OCI-M2 (cell line): ENCODE results near the gene RNF39.
A peak's percentile ranks its signal among the peaks of the same experiment; 100 is the strongest.
"Not testable (repeated sequence)": the region's sequence is repeated elsewhere in the genome, so short reads cannot be mapped to it uniquely, and the experiment has no call there.

ENCODE experiments used
- DNase-seq: peaks from one replicate; lab custom pipeline; 2025; ENCODE audit not compliant: unreplicated experiment; lab: John Stamatoyannopoulos, UW

Gene RNF39

GRCh38 chr6:30075094-30075789 is at the start of gene RNF39:
TSS of gene RNF39 (minus strand) at chr6:30075769. CDS start at chr6:30075585, 184 bp downstream.
- DNase-seq, result no peak

- no peak for DNase-seq
Observed at GRCh38 chr6:30122515-30122914, 46.9 kb upstream of the RNF39 start.

GRCh38 chr6:30121446-30122366 is 46.1 kb upstream of the RNF39 start:
- no peak for DNase-seq

- DNase-seq, result not testable (repeated sequence)
Observed at GRCh38 chr6:30118691-30119090, 43.1 kb upstream of the RNF39 start.

- DNase-seq, result no peak
Observed at GRCh38 chr6:30116724-30117123, 41.2 kb upstream of the RNF39 start.

- DNase-seq, result no peak
Observed at GRCh38 chr6:30113841-30114240, 38.3 kb upstream of the RNF39 start.

- no peak for DNase-seq
Observed at GRCh38 chr6:30113003-30113759, 37.6 kb upstream of the RNF39 start, which contains the start of gene TRIM31. TSS of gene TRIM31 (minus strand) at chr6:30113090. CDS start at chr6:30112805, 285 bp downstream.

GRCh38 chr6:30112402-30112994 is 36.9 kb upstream of the RNF39 start:
- no peak for DNase-seq

GRCh38 chr6:30111266-30111856 is 35.8 kb upstream of the RNF39 start:
- no peak for DNase-seq

GRCh38 chr6:30104661-30105060 is 29.1 kb upstream of the RNF39 start:
- DNase-seq, result no peak

GRCh38 chr6:30103872-30104179 is 28.3 kb upstream of the RNF39 start:
- no peak for DNase-seq

- peak; percentile 83 for DNase-seq
Observed at GRCh38 chr6:30102970-30103871, 27.7 kb upstream of the RNF39 start.

- DNase-seq, result no peak
Observed at GRCh38 chr6:30102414-30102969, 26.9 kb upstream of the RNF39 start.

- peak; percentile 63 for DNase-seq
Observed at GRCh38 chr6:30101444-30102413, 26.2 kb upstream of the RNF39 start.

GRCh38 chr6:30100585-30101443 is 25.2 kb upstream of the RNF39 start:
- DNase-seq, result no peak

GRCh38 chr6:30100154-30100553 is 24.6 kb upstream of the RNF39 start:
- no peak for DNase-seq
